CD4-positive, alpha-beta T cell treated with Interleukin-1 beta for 1 hour (primary cell): Measurements from ENCODE around the gene TOR1AIP2.

Experiments
- DNase-seq, 2 donors: peaks; one replicate each; pipeline ENCODE4 v3.0.0-alpha.2; 2020 to 2022

TOR1AIP2 gene

DNA sequence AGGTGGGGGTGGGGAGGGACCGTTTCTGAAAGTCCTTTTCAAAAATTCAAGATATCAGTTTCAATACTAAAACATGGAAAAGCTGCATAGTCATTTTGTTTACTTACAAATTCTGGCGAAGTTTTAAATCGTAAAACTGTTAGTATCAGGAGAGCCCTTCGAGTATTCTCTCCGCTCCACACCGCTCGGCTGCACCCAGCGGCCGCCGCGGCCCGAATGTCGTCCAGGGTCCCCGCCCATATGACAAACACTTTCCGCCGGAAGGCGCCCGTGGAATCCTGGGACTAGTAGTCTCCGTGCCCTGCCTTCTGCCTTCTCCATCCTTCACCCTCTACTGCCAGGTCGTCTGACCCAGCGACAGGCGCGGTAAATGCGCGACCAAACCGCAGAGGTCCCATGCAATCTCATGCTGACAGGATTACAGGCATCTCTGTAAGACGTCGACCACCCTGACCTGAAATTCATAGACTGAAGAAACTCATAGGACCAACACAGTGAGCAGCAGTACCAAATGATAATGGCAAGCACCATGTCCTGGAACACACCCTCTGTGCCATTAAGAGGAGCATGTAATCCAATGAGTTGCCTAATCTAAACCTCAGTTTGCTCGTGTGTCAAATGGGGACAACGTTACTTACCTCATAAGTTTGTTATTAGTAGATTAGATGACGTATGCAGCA is at the start of gene TOR1AIP2:
Gene TOR1AIP2, minus strand, starts transcription at position 218 of the 680 bp plus-strand sequence. CDS start 25,138 bp downstream, outside the sequence.
- peak; percentile 81 to 85 for DNase-seq

GRCh38 chr1:179926850-179927205 is 49.2 kb upstream of the TOR1AIP2 start:
- DNase-seq = no peak

- DNase-seq = no peak
Measured at GRCh38 chr1:179925922-179926849, 48.6 kb upstream of the TOR1AIP2 start.

GRCh38 chr1:179925302-179925701 is 47.7 kb upstream of the TOR1AIP2 start:
- DNase-seq = no peak

- no peak for DNase-seq
Measured at GRCh38 chr1:179924268-179924667, 46.7 kb upstream of the TOR1AIP2 start.

GRCh38 chr1:179923029-179923428 is 45.4 kb upstream of the TOR1AIP2 start:
- no peak for DNase-seq

GRCh38 chr1:179921981-179922872 is 44.6 kb upstream of the TOR1AIP2 start:
- no peak for DNase-seq

DNA sequence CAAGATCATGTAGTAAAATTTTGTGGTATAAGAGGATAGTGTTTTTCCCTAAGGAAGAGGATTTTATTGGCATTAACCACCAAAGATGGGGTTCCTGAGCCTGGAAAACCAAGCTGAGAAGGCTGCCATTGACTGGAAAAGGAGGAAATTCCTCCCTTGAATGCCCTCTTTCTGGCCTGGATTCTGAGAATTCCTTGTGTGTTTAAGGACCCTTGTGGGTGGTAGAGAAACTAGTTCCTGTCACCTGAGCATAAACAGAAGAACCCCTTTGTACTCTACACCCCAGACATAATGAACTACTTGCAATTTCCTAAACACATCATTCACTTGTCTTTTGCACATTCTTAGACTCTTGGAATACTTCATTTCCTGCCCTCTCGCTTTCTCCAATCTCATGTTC is 43.9 kb upstream of the TOR1AIP2 start:
- no peak for DNase-seq

DNA sequence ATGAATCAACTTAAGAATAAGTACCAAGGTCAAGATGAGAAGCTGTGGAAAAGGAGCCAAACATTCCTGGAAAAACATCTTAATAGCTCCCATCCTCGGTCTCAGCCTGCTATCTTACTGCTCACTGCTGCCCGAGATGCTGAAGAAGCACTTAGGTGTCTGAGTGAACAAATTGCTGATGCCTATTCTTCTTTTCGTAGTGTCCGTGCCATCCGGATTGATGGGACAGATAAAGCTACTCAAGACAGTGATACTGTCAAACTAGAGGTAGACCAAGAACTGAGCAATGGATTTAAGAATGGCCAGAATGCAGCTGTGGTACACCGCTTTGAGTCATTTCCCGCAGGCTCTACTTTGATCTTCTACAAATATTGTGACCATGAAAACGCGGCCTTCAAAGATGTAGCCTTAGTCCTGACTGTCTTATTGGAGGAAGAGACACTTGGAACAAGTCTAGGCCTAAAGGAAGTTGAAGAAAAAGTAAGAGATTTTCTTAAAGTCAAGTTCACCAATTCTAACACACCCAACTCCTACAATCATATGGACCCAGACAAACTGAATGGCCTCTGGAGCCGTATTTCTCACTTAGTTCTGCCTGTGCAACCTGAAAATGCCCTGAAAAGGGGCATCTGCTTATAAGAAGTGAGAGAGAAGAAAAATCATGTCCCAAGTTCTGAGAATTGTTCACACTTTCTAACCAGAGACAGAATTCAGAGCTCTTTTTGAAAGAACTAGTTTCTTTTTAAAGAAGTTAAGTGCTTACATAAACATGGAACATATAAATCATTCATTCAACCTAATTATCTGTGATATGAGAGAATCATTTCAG is 40.2 kb upstream of the TOR1AIP2 start:
- DNase-seq = no peak

DNA sequence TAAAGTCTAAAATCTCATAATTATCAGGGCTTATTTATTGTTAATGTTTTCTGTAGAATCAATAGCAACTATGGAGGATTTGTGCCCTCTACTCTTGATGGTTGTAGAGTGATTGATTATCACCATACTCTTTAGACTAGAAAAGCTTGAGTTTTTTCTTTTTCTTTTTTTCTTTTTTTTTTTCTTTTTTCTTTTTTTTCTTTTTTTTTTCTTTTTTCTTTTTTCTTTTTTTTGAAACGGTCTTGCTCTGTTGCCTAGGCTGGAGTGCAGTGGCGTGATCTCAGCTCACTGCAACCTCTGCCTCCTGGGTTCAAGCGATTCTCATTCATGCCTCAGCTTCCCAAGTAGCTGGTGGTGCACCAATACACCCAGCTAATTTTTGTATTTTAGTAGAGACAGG is 34.2 kb upstream of the TOR1AIP2 start:
- DNase-seq = no peak

DNA sequence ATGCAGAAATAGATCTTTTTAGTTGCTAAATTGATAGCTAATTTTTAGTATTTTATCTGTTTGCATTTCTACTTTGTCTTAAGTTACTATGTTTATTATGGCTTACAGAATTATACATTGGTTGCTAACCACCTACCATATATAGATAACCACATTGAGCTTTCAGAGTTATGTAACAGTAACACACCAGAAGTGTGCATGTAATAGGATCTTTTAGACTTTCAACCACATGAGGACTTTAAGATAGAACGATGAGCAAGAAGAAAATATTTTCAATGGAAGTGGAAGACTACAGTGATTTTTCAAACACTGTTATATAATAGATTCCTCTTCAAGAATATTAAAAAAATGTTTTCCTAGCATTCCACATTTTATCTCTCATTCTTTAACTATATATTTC is 33.3 kb upstream of the TOR1AIP2 start:
- no peak for DNase-seq

- no peak for DNase-seq
Measured at GRCh38 chr1:179889589-179889988, 12.0 kb upstream of the TOR1AIP2 start.

- no peak for DNase-seq
Measured at GRCh38 chr1:179888071-179888470, 10.5 kb upstream of the TOR1AIP2 start.

GRCh38 chr1:179883745-179884138 is 6.1 kb upstream of the TOR1AIP2 start:
- DNase-seq = peak; percentile 71 to 79

- DNase-seq = peak in 1 of 2 donors; percentile 59
Measured at GRCh38 chr1:179883040-179883744, 5.6 kb upstream of the TOR1AIP2 start.

- peak; percentile 99 for DNase-seq
Measured at GRCh38 chr1:179882253-179883039, 4.8 kb upstream of the TOR1AIP2 start, which contains the start of gene TOR1AIP1. TOR1AIP1 (plus strand) TSS chr1:179882285; CDS start chr1:179882503, 218 bp downstream.

GRCh38 chr1:179881642-179882252 is 4.1 kb upstream of the TOR1AIP2 start:
- no peak for DNase-seq

GRCh38 chr1:179879797-179880196 is 2.2 kb upstream of the TOR1AIP2 start:
- no peak for DNase-seq

GRCh38 chr1:179876300-179876715 is 1.3 kb downstream of the TOR1AIP2 start:
- no peak for DNase-seq
